T47D (cell line): ENCODE data around the gene HOXB1.
A peak's percentile ranks its signal among the peaks of the same experiment; 100 is the strongest.

Experiments used
- DNase-seq, 2 experiments: peaks; one replicate each; pipeline versions ENCODE4 v3.0.0 to v3.0.0-alpha.2; 2011 to 2012; ENCODE audit warnings: low read depth in 1 of 2, low spot score in 1 of 2
- JUND ChIP-seq: IDR thresholded peaks from 2 replicates; pipeline ENCODE4 v1.6.1; 2012; ENCODE audit warnings: low read depth
- in situ Hi-C: cut with HindIII; loops from 2 replicates; pipeline ENCODE4 v1.10.0; 2016; ENCODE audit warnings: low sequenced_read_pairs, low pct_unique_long_range_greater_than_20kb

HOXB1 gene

GRCh38 chr17:48527547-48527932 is 3.3 kb downstream of the HOXB1 start:
- no peak for TF ChIP-seq JUND
- no peak for DNase-seq
- in situ Hi-C loops, result no loop called here

GRCh38 chr17:48526608-48527546 is 3.9 kb downstream of the HOXB1 start:
- TF ChIP-seq JUND, result no peak
- DNase-seq, result no peak

DNA sequence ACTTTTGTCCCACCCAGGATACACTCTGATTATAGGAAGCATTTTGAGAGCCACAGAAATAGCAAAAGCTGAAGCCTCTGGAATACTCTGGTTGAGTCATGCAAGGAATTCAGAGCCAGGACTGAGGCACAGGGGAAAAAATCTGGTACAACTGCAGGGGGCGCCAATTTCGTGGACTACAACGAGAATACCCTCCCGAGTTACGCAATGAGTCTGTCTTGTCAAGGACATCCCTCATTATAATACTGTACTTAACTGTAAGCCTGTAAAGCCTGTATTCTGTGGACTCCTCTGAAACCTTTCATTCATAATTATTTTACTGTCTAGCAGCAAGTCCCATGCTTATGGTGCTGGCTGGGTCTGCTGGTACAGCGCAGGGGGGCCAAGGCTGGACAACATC is 7.8 kb downstream of the HOXB1 start:
- TF ChIP-seq JUND, result no peak
- in situ Hi-C loops, result no loop called here
- DNase-seq, result peak in 1 of 2 experiments; percentile 69

More at GRCh38 chr17:48526608-48527546, 3.9 kb downstream of the HOXB1 start:
- in situ Hi-C loops, result no loop called here

- in situ Hi-C loops, result no loop called here
- peak; percentile 64 to 96 for DNase-seq
- TF ChIP-seq JUND, result no peak; the same call in 1 of the 2 replicates
Observed at GRCh38 chr17:48522031-48522653, 8.7 kb downstream of the HOXB1 start.

GRCh38 chr17:48520631-48521079 is 10.2 kb downstream of the HOXB1 start:
- peak in 1 of 2 experiments; percentile 77 for DNase-seq
- TF ChIP-seq JUND, result no peak
- in situ Hi-C loops, result no loop called here

- in situ Hi-C loops, result no loop called here
- no peak for TF ChIP-seq JUND
- no peak for DNase-seq
Observed at GRCh38 chr17:48519427-48519826, 11.4 kb downstream of the HOXB1 start.

GRCh38 chr17:48517478-48517877 is 13.3 kb downstream of the HOXB1 start:
- peak in 1 of 2 experiments; percentile 77 for DNase-seq
- in situ Hi-C loops, result no loop called here
- TF ChIP-seq JUND, result no peak

DNA sequence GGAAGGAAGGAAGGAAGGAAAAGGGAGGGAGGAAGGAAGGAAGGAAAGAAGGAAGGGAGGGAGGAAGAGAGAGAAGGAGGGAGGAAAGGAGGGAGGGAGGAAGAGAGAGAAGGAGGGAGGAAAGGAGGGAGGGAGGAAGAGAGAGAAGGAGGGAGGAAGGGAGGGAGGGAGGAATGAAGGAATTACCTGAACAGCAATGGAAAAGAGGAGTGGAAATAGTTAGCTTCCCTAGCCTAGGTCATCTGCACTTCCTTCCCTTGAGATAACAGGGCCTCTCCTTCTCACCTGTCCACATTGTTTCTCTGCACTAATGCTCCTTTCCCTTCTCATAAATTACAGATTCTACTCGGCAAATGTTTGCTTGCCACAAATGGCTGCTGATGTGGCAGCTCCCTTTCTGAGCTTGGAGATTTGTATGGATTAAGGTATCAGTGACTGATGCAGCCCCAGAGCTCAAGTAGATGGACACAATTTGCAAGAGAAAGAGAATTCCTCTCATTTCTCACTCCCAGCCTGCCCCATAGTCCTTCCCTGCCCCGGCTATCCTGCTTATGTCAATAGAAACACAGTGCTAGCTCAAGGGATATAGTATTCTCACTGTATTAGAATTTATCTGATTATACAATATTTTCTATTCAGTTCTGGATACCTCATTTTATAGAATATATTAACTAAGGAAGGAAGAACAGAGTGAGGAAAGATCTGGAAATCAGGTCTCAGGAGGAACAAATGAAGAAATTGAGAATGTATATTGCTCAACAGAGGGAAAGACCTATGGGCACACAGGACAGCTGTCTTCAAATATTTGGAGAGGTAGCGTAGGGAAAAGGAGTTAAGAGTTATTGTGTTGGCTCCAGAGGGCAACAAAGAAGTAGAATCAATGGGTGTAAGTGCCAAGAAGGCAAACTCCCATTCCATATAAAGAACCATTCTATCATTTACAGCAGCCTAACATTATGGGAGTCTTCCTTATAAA is 14.6 kb downstream of the HOXB1 start:
- DNase-seq, result peak in 1 of 2 experiments; percentile 80
- TF ChIP-seq JUND, result no peak
- in situ Hi-C loops, result no loop called here

DNA sequence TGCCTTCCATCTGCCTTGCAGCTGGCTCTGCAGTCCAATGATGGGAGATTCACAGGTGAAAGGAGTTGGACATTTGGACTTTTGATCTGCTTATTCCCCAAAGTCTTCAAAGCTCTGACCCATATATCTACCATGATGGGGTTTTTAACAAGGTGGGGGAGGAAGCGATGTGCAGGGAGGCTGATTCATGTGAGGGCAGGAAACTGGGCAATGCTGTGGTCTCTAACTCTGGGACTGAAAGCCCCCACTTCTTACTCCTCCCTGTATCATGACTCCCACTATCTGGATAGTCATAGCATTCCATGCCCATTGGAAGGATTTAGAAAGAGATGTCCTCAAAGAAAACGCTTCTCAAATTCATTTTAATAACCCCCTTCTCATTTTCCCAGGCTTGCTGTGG is 16.3 kb downstream of the HOXB1 start:
- in situ Hi-C loops, result no loop called here
- no peak for TF ChIP-seq JUND
- DNase-seq, result no peak

- no peak for DNase-seq
- in situ Hi-C loops, result no loop called here
- TF ChIP-seq JUND, result no peak
Observed at GRCh38 chr17:48513666-48514455, 16.9 kb downstream of the HOXB1 start.

- DNase-seq, result no peak
- in situ Hi-C loops, result no loop called here
- no peak for TF ChIP-seq JUND
Observed at GRCh38 chr17:48513097-48513496, 17.7 kb downstream of the HOXB1 start.
